Endothelial cell of umbilical vein (primary cell): Measurements from ENCODE around the gene OLA1.

Experiments
- CTCF ChIP-seq, 2 donors: IDR thresholded peaks; 1 replicate in 1 of 2; 2 replicates in 1 of 2; pipeline ENCODE4 v1.5.1; 2011; ENCODE audit warnings: low read length in 2 of 2, mild to moderate bottlenecking in 2 of 2, moderate library complexity in 2 of 2, control low read depth in 1 of 2, inconsistent platforms in 1 of 2, low read depth in 1 of 2; ENCODE audit not compliant: insufficient read depth in 1 of 2; ENCODE audit errors: extremely low read depth in 1 of 2
- EZH2 ChIP-seq: IDR thresholded peaks from 2 replicates; pipeline ENCODE4 v1.6.1; 2012; ENCODE audit warnings: borderline replicate concordance, low read depth, mild to moderate bottlenecking, moderate library complexity, low read length, inconsistent platforms; ENCODE audit not compliant: severe bottlenecking
- FOS ChIP-seq: IDR thresholded peaks from 2 replicates; pipeline ENCODE4 v1.6.1; 2011; ENCODE audit warnings: mild to moderate bottlenecking, low read length, moderate library complexity, borderline replicate concordance; ENCODE audit not compliant: insufficient read depth
- GATA2 ChIP-seq: IDR thresholded peaks from 2 replicates; pipeline ENCODE4 v1.7.0; 2011; ENCODE audit warnings: low read depth, mild to moderate bottlenecking, moderate library complexity, mixed read lengths, low read length; ENCODE audit not compliant: insufficient read length, insufficient read depth
- POLR2AphosphoS5 ChIP-seq: IDR thresholded peaks from 2 replicates; pipeline ENCODE4 v1.6.1; 2012; ENCODE audit warnings: low read depth, mild to moderate bottlenecking, control low read depth, low read length, moderate library complexity; ENCODE audit not compliant: insufficient read depth

- TF ChIP-seq CTCF (IDR thresholded peaks at IDR 0.05; ENCODE audit: extremely low read depth in 1 of 2, insufficient read depth in 1 of 2, low read depth in 1 of 2, low read length in 2 of 2) (no peak), POLR2AphosphoS5 (no peak), EZH2 (no peak), GATA2 (no peak), FOS (no peak)
These were observed 211.5 kb downstream of the OLA1 start for GRCh38 chr2:174036825-174037224.
